RWPE2 (cell line): ENCODE results near the gene NLRP4.

Experiments
- ATAC-seq: fragments of 200-7000 bp; cut with Tn5 transposase; 3 replicates; pipeline ENCODE4 v1.9.1; 2021; ENCODE audit warnings: low read depth
- DNase-seq: peaks from one replicate; pipeline ENCODE4 v3.0.0-alpha.2; 2020; ENCODE audit warnings: low spot score
- H3K27ac ChIP-seq: fragments of 450-650 bp; 2 replicates; pipeline ENCODE4 v1.5.1; 2017; ENCODE audit warnings: mild to moderate bottlenecking; ENCODE audit not compliant: poor library complexity, severe bottlenecking
- H3K27me3 ChIP-seq: fragments of 250-450 bp; sonication (Bioruptor Pico); 2 replicates; pipeline ENCODE4 v1.5.1; 2021; ENCODE audit warnings: mild to moderate bottlenecking, moderate library complexity; ENCODE audit not compliant: insufficient read depth, poor library complexity, severe bottlenecking
- H3K36me3 ChIP-seq: fragments of 250-450 bp; sonication (Bioruptor Pico); 2 replicates; pipeline ENCODE4 v1.5.1; 2020; ENCODE audit warnings: low read depth, mild to moderate bottlenecking, moderate library complexity
- H3K4me1 ChIP-seq: fragments of 250-450 bp; sonication (Bioruptor Pico); 2 replicates; pipeline ENCODE4 v1.5.1; 2021; ENCODE audit warnings: mild to moderate bottlenecking, moderate library complexity; ENCODE audit not compliant: insufficient read depth, poor library complexity, severe bottlenecking
- H3K4me3 ChIP-seq: fragments of 250-450 bp; sonication (Bioruptor Pico); 2 replicates; pipeline ENCODE4 v1.5.1; 2021; ENCODE audit warnings: mild to moderate bottlenecking, moderate library complexity; ENCODE audit not compliant: severe bottlenecking
- H3K9me3 ChIP-seq: fragments of 250-450 bp; sonication (Bioruptor Pico); 2 replicates; pipeline ENCODE4 v1.5.1; 2021; ENCODE audit warnings: mild to moderate bottlenecking, moderate library complexity; ENCODE audit not compliant: severe bottlenecking
- TF ChIP-seq, protein P1 (sequence below): fragments of 450-650 bp; IDR thresholded peaks from one replicate; pipeline ENCODE4 v1.5.1; 2017; ENCODE audit warnings: mild to moderate bottlenecking, moderate library complexity; ENCODE audit not compliant: poor library complexity, severe bottlenecking

The NLRP4 gene

DNA sequence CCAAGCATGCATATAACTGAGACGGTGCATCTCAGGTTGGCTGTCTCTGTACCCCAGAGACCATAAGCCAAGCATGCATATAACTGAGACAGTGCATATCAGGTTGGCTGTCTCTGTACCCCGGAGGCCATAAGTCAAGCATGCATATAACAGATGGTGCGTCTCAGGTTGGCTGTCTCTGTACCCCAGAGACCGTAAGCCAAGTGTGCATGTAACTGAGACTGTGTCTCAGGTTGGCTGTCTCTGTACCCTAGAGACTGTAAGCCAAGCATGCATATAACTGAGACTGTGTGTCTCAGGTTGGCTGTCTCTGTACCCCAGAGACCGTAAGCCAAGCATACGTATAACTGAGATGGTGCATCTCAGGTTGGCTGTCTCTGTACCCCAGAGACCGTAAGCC, 30.8 kb downstream of the NLRP4 start:
- H3K4me1 ChIP-seq: no peaks in the 10 kb centered on the region
- H3K36me3 ChIP-seq: no peaks in the 10 kb centered on the region
- H3K4me3 ChIP-seq: no peak overlapping the region
- peaks cover 3% of the 10 kb centered on the region for H3K9me3 ChIP-seq
- H3K27ac ChIP-seq: no peak overlapping the region
- TF ChIP-seq, protein P1, sequence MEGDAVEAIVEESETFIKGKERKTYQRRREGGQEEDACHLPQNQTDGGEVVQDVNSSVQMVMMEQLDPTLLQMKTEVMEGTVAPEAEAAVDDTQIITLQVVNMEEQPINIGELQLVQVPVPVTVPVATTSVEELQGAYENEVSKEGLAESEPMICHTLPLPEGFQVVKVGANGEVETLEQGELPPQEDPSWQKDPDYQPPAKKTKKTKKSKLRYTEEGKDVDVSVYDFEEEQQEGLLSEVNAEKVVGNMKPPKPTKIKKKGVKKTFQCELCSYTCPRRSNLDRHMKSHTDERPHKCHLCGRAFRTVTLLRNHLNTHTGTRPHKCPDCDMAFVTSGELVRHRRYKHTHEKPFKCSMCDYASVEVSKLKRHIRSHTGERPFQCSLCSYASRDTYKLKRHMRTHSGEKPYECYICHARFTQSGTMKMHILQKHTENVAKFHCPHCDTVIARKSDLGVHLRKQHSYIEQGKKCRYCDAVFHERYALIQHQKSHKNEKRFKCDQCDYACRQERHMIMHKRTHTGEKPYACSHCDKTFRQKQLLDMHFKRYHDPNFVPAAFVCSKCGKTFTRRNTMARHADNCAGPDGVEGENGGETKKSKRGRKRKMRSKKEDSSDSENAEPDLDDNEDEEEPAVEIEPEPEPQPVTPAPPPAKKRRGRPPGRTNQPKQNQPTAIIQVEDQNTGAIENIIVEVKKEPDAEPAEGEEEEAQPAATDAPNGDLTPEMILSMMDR: no peak
- DNase-seq (no peak), ATAC-seq (no peak)
- no peaks in the 10 kb centered on the region for H3K27me3 ChIP-seq

DNA sequence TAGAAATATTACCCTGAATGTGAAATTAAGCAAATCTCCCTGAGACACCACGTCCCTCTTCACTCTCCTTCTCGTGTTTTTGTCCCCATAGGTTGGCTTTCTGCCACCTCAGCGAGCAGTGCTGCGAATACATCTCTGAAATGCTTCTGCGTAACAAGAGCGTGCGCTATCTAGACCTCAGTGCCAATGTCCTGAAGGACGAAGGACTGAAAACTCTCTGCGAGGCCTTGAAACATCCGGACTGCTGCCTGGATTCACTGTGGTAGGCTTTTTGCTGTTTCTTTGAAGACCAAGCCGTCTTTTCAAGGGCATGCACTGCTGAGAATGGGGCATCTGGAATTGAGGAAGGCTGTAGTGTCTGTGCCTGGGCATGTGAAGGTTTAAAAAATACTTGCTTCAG, 34.4 kb downstream of the NLRP4 start:
- H3K9me3 ChIP-seq: peaks cover 3% of the 10 kb centered on the region
- no peak overlapping the region for H3K4me3 ChIP-seq
- TF ChIP-seq, protein P1: no peak
- no peak for ATAC-seq
- no peaks in the 10 kb centered on the region for H3K4me1 ChIP-seq
- no peak for DNase-seq
- H3K27ac ChIP-seq: no peak overlapping the region
- H3K36me3 ChIP-seq: no peaks in the 10 kb centered on the region
- no peaks in the 10 kb centered on the region for H3K27me3 ChIP-seq

DNA sequence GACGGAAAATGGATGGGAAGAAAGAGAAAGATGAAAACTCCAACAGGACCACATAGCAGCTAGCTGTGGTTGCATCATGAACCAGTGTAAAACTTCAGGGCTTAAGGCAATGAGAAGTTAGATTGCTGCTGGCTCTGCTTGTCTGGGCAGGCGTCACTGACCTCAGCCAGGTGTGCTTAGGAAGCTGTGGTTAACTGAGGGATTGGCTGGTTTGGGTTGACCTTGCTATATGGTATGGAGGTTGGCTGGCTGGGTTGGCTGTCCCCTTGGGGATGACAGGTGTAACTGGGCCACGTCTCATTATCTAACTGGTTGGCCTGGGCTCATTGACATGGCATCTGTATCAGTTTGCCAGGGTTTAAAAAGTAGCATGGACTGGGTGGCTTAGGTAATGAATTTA, 40.9 kb downstream of the NLRP4 start:
- DNase-seq: no peak
- TF ChIP-seq, protein P1: no peak

DNA sequence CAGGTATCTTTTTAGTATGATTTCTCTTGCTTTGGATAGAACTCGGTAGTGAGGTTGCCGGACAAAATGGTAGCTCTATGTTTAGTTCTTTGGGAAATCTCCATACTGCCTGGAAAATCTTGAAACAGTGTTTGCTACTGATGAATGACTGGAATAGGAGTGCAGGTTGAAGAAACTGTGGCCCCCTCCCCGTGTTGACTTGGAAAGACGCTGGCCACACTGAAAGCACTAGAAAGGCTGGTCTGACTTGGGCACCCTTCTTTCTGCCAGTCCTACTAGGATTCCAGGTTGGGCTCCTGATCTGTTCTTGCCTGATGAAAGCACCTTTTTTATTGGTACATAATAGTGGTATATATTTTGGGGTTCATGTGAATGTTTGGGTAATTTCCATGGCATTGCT, 46.3 kb downstream of the NLRP4 start:
- no peak overlapping the region for H3K4me3 ChIP-seq
- no peaks in the 10 kb centered on the region for H3K36me3 ChIP-seq
- TF ChIP-seq, protein P1: no peak
- H3K9me3 ChIP-seq: peaks cover under 1% of the 10 kb centered on the region
- ATAC-seq: no peak
- no peak for DNase-seq
- no peak overlapping the region for H3K27ac ChIP-seq
- no peaks in the 10 kb centered on the region for H3K27me3 ChIP-seq
- no peaks in the 10 kb centered on the region for H3K4me1 ChIP-seq

More for the DNA sequence above, 40.9 kb downstream of the NLRP4 start:
- H3K4me1 ChIP-seq: no peaks in the 10 kb centered on the region
- no peaks in the 10 kb centered on the region for H3K36me3 ChIP-seq
- ATAC-seq: no peak
- H3K27ac ChIP-seq: no peak overlapping the region
- no peaks in the 10 kb centered on the region for H3K9me3 ChIP-seq
- H3K27me3 ChIP-seq: no peaks in the 10 kb centered on the region
- no peak overlapping the region for H3K4me3 ChIP-seq

DNA sequence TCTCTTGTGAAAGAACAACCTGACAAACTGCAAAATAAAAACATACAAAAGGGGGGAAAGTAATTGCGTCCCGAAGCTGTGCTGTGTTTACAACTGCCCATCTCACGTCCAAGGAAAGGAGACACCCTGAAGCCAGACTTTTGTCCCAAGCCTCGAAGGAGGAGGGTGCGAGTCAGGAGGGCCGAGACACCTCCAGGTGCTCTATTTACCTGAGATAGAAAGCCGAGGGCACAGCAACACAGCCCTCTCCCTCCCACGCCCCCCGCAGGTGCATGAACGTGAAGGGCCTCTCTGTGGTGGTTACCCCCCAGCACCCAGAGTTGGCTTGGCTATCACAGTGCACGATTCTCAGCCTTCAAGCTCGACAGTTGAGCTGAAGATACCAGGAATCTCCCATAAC, 62.6 kb downstream of the NLRP4 start:
- H3K9me3 ChIP-seq: peaks cover 4% of the 10 kb centered on the region
- H3K36me3 ChIP-seq: no peaks in the 10 kb centered on the region
- H3K27me3 ChIP-seq: no peaks in the 10 kb centered on the region
- no peak for ATAC-seq
- TF ChIP-seq, protein P1: no peak
- H3K4me1 ChIP-seq: no peaks in the 10 kb centered on the region
- no peak overlapping the region for H3K27ac ChIP-seq
- no peak overlapping the region for H3K4me3 ChIP-seq
- DNase-seq: no peak
